ENCODE results near the gene DEFB132. TPM values are rescaled to one million over a fixed set of nuclear protein-coding genes. Genes with fewer than 3 reads are reported as not detected.

The DEFB132 gene
- total and polyA plus RNA-seq, 2 of the 13 experiments (the other 11 are each of a cell fraction or from before 2014, with no cell fraction given), result not detected

DNA sequence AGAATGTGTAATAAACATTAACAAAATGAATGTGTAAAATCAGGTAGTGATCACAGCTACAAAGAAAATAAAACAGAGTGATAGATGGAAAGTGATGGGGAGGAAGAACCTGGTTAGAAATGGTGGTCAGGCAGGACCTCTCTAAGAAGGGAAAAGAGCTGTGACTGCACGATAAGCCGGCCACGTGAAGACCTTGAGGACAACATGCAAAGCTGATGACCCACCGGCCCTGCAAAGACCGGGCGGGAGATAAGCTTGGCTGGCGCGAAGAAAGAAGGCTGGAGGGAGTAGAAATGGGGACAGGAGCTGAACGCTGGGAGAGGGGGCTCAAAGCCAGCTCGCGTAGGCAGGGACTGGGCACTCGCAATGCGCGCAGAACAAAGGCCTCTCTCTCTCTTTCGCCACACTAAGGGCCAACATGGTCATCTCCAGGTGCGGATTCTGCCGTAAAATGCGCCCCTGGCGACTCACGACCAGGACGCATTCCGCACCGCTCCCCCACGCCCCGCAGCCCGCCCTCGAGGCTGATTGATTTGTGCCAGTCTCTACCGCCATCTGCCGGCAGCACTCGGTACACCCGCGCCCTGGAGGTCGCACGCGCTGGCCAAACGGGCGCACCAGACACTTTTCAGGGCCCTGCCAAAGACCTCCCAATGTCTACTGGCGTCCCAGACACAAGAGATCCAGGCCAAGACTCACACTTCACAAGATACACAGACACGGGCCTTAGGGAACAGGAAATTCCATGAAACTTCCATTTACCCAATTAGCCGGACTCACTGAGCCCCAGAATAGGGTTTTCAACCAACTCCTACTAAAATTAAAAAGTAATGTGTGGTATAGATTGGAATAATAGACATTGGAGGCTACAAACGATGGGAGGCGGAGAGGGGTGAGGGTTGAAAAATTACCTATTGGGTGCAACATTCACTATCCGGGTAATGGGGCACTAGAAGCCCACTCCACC, 9.4 kb downstream of the DEFB132 start (continued):
- TF ChIP-seq, protein P1, sequence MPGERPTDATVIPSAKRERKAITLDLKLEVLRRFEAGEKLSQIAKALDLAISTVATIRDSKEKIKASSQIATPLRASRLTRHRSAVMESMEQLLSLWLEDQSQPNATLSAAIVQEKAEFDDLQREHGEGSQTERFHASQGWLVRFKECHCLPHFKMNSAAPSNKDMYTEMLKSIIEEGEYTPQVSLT (CRISPR knock-in tag; IDR thresholded peaks at IDR 0.05; ENCODE audit: borderline replicate concordance, low read depth), result no peak
- TF ChIP-seq ZNF75D (CRISPR knock-in tag; IDR thresholded peaks at IDR 0.05; ENCODE audit: borderline replicate concordance) (no peak), RNF2 (conservative IDR thresholded peaks at IDR 0.05; ENCODE audit: low read depth) (peak; percentile 98), ZNF619 (CRISPR knock-in tag; IDR thresholded peaks at IDR 0.05) (no peak; the same call in none of the 2 replicates), ZNF878 (CRISPR knock-in tag; IDR thresholded peaks at IDR 0.05) (peak; percentile 76; the same call in 1 of the 2 replicates), ZNF382 (CRISPR knock-in tag; IDR thresholded peaks at IDR 0.05; ENCODE audit: borderline replicate concordance) (no peak), ZNF670 (CRISPR knock-in tag; IDR thresholded peaks at IDR 0.05; ENCODE audit: borderline replicate concordance) (peak; percentile 86; the same call in 1 of the 2 replicates), ZNF607 (CRISPR knock-in tag; IDR thresholded peaks at IDR 0.05; ENCODE audit: borderline replicate concordance) (peak; percentile 97), ISX (CRISPR knock-in tag; conservative IDR thresholded peaks at IDR 0.05) (peak; percentile 62), TOPORS (CRISPR knock-in tag; IDR thresholded peaks at IDR 0.05) (peak; percentile 97), U2AF2 (IDR thresholded peaks at IDR 0.05; ENCODE audit: low read depth, low read length) (0 out of 2 replicates have a peak, but pooled peaks have one; percentile 43), ZNF615 (CRISPR knock-in tag; IDR thresholded peaks at IDR 0.05; ENCODE audit: borderline replicate concordance) (0 out of 2 replicates have a peak, but pooled peaks have one; percentile 74), ZNF709 (CRISPR knock-in tag; IDR thresholded peaks at IDR 0.05) (peak; percentile 99), ZNF510 (CRISPR knock-in tag; IDR thresholded peaks at IDR 0.05; ENCODE audit: low read depth) (peak; percentile 84; the same call in 1 of the 2 replicates)
- TF ChIP-seq, protein P2, sequence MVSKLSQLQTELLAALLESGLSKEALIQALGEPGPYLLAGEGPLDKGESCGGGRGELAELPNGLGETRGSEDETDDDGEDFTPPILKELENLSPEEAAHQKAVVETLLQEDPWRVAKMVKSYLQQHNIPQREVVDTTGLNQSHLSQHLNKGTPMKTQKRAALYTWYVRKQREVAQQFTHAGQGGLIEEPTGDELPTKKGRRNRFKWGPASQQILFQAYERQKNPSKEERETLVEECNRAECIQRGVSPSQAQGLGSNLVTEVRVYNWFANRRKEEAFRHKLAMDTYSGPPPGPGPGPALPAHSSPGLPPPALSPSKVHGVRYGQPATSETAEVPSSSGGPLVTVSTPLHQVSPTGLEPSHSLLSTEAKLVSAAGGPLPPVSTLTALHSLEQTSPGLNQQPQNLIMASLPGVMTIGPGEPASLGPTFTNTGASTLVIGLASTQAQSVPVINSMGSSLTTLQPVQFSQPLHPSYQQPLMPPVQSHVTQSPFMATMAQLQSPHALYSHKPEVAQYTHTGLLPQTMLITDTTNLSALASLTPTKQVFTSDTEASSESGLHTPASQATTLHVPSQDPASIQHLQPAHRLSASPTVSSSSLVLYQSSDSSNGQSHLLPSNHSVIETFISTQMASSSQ (IDR thresholded peaks at IDR 0.05; ENCODE audit: low read depth), result no peak
- TF ChIP-seq, protein P2 (CRISPR knock-in tag; IDR thresholded peaks at IDR 0.05; ENCODE audit: borderline replicate concordance), result peak; percentile 75
- TF ChIP-seq, protein P3, sequence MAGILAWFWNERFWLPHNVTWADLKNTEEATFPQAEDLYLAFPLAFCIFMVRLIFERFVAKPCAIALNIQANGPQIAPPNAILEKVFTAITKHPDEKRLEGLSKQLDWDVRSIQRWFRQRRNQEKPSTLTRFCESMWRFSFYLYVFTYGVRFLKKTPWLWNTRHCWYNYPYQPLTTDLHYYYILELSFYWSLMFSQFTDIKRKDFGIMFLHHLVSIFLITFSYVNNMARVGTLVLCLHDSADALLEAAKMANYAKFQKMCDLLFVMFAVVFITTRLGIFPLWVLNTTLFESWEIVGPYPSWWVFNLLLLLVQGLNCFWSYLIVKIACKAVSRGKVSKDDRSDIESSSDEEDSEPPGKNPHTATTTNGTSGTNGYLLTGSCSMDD (CRISPR knock-in tag; IDR thresholded peaks at IDR 0.05), result no peak
- TF ChIP-seq, protein P4, sequence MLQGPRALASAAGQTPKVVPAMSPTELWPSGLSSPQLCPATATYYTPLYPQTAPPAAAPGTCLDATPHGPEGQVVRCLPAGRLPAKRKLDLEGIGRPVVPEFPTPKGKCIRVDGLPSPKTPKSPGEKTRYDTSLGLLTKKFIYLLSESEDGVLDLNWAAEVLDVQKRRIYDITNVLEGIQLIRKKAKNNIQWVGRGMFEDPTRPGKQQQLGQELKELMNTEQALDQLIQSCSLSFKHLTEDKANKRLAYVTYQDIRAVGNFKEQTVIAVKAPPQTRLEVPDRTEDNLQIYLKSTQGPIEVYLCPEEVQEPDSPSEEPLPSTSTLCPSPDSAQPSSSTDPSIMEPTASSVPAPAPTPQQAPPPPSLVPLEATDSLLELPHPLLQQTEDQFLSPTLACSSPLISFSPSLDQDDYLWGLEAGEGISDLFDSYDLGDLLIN (CRISPR knock-in tag; IDR thresholded peaks at IDR 0.05; ENCODE audit: borderline replicate concordance), result peak; percentile 88; the same call in 1 of the 2 replicates

Data from HepG2 (cell line).